GM10847 (cell line): ENCODE data around the gene IFITM1.

Experiments
- POLR2A ChIP-seq: IDR thresholded peaks from 2 replicates; pipeline ENCODE4 v1.6.1; 2011; ENCODE audit not compliant: insufficient read length; ENCODE audit errors: extremely low read depth

Gene IFITM1

DNA sequence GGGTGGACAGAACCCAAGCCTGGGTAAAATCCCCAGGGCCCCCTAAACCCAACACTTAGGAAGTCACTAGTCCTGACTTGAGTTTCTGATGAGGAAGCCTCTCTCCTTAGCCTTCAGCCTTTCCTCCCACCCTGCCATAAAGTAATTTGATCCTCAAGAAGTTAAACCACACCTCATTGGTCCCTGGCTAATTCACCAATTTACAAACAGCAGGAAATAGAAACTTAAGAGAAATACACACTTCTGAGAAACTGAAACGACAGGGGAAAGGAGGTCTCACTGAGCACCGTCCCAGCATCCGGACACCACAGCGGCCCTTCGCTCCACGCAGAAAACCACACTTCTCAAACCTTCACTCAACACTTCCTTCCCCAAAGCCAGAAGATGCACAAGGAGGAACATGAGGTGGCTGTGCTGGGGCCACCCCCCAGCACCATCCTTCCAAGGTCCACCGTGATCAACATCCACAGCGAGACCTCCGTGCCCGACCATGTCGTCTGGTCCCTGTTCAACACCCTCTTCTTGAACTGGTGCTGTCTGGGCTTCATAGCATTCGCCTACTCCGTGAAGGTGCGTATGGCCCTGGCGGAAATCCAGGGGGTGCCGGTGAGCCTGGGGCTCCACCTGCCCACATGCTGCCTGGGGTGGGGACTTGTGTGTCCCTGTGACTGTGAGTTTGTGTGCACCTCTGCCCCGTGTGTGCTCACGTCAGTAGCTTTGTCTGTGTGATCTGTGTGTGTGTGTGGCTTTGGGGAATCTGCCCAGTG lies at the start of gene IFITM1:
IFITM1 (plus strand) TSS at position 254 of the 767 bp plus-strand sequence; CDS start at position 385, 131 bp downstream.
- TF ChIP-seq POLR2A, result peak; percentile 83

DNA sequence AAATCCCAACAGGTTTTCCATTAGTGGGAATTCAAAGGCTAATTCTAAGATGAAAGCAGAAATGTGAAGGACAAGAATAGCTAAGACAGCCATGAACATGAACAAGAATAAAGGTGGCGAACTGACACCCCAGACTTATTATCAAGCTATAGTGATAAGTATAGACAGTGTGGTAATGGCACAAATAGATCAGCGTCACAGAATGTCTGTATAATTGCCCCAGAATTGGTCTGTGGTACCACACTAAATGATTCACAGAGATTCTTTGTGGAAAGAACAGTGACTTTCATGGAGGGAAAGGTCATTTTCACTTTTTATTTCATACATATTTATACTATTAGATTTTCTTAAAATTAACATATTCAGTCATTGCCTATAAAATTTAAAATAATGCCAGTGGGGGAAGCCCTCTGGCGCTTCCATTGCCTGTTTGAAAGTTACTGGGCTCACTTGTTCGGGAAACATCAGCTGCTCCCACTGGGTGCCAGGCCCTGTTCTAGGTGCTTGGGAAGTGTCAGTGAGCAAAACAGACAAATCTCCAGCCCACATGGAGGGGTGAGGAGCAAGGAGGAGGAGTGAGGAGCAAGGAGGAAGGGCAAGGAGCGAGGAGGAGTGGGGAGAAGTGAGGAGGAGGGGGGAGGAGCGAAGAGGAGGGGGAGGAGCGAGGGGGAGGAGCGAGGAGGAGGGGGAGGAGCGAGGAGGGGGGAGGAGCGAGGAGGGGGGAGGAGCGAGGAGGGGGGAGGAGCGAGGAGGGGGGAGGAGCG lies 47.0 kb upstream of the IFITM1 start:
- TF ChIP-seq POLR2A, result no peak

DNA sequence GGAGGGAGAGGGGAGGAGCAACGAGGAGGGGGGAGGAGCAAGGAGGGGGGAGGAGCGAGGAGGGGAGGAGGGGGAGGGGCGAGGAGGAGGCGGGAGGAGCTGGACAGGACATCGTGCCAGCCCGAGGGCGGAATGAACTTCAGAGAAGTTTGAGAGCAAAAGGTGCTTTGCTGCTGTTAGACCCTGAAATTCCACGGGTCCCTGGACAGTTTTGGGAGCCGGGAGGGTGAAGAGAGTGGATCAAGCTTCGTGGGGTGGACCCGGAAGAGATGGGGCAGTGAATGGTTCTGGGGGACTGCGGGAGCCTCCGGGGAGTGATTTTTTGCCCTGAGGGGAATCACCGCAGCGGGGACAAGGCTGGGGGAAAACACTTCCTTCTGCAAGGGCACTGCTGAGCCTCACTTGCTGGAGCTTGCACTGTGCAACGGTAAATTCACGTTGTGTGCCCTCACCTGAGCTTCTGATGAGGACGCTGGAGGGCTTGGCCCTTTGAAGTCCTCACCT lies 46.3 kb upstream of the IFITM1 start:
- TF ChIP-seq POLR2A, result no peak

DNA sequence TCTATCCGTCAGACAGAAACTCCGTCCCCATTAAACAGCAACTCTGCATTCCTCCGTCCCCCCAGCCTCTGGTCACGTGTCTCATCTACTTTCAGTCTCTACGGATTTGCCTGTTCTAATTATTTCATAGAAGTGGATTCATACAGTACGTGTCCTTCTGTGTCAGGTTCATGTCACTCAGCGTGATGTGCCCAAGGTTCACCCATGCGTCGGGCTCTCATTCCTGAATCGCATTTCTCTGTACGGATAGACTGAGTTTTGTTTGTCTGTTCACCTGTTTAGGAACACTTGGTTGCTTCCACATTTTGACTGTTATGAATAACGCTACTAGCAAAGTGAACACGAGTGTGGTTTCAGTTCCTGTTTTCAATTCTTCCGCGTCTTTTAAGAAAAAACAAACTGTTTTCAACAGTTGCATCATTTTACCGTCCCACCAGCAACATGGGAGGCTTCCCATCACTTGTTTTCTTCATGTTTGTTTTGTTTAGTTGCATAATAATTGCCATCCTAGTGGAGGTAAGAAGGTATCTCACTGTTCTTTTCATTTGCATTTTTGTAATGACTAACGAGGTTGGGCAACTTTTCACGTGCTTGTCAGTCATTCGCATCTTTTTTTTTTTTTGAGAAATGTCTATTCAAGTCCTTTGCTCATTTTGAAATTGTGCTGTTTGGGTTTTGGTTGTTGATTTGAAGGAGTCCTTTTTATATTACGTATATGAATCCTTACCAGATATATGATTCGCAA lies 44.5 kb upstream of the IFITM1 start:
- TF ChIP-seq POLR2A, result no peak

DNA sequence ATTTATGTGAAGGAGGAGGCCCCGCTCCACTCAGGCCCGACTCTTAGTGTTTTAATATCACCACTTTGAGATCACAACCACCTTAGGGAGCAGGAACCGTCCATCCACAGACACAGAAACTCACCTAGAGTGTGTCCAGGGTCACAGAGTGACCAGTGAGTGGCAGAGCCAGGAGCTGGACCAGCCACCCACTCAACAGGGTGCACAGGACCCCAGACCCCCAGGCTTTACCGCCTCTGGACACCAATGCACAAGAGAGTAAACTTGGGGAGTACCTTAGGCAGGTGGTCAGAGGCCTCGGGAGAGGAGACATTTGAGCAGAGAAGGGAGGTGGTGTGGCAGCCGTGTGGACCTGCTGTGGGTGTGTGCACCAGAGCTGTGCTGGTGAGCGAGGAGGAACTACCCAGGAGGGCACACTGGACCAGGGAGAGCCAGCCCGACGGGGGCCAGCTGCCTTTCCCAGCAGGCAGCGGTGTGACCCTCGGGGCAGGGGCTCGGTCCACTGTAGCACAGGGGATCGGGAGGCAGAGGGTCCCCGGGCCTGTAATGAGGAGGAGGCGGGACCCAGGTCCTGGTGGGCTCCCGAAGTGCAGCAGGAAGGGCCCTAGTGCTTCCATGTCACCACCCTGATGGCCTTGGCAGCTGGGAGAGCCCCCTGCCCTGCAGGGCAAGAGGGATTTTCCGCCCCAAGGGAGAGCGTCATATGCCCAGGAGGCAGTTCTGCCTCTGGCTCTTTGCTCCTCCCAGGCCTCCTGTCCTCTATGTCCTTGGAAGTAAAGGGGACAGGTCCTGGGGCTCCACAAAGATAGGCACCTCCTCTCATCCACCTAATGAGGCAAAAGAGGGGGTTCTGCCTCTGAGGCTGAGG lies 43.2 kb upstream of the IFITM1 start:
- no peak for TF ChIP-seq POLR2A

DNA sequence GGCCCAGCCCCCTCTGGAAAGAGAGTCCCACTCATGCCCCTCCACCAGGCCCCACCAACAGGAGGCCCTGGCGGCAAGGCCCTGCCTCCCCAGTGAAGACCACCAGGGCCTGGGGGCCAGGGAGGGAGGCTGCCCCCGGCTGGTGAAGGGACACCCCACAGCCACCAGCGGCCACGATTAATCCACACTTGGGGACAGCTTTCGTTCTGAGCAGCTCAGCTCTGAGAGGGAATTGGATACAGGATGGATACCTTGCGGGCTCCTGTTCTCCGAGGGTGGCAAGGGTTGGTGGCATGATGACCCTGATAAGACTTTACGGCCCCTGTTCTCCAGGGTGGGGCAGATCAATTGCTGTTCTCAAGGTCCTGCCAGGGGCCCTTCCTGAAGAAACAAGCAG lies 42.5 kb upstream of the IFITM1 start:
- TF ChIP-seq POLR2A, result no peak

DNA sequence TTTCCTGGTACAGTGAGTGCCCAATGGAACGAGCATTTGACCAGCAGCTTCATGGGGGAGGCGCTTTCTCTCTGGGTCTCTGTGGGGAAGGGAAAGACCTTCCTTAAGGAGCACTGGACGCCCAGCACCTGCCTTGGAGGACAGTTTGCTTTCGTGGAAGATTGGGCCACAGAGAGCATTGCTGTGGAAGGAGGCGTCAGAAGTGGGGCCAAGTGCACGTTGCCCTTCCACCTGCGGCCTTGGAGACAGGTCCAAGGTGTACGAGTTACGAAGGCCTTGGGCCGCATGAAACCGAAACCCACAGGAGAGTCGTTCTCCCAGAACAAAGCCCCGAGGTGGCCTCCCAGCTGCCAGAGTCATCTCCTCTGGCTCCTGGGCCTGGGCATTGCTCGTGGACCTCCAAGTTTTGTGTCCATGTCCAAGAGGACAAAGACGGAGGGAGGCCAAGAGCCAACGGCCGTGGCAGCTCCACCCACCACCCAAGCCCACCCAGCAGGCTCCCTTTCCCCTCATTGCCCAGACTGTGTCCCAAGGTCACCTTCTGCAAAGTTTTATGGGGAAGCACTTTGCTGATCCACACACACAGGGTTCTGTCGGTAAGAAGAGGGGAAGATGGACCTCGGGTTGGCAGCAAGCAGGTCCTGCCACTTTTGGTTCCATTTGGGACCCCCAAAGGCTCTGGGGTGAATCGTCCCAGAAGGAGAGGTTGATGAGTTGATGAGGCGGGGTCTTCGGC lies 41.5 kb upstream of the IFITM1 start:
- TF ChIP-seq POLR2A, result no peak

DNA sequence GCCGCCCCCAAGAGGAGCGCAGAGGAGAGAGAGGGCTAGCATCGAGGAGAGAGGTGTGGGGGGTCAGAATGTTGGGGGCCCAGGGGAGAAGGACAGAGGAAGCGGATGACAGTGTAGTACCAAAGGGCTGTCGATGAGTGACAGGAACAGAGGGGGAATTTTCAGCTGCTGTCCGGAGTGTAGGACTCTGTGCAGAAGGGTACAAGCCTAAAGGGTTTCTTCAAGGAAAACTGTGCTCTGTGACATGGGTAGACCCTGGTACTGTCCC lies 41.0 kb upstream of the IFITM1 start:
- TF ChIP-seq POLR2A, result no peak

DNA sequence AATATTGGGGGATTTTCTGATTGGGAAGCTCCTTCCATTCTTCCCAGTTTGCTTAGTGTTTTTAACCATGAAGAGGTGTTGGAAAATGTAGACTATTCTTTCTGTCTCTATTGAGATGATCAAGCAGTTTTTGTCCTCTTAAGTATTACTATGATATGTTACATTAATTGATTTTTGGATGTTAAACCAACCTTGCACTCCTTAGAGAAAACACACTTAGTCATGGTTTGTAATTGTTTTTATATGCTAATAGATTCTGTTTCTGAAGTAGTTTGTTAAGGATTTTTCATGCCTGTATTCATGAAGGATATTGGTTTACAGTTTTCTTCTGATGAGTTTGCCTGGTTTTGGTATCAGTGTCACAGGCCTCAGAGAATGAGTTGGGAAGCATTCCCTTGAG lies 37.6 kb upstream of the IFITM1 start:
- no peak for TF ChIP-seq POLR2A

DNA sequence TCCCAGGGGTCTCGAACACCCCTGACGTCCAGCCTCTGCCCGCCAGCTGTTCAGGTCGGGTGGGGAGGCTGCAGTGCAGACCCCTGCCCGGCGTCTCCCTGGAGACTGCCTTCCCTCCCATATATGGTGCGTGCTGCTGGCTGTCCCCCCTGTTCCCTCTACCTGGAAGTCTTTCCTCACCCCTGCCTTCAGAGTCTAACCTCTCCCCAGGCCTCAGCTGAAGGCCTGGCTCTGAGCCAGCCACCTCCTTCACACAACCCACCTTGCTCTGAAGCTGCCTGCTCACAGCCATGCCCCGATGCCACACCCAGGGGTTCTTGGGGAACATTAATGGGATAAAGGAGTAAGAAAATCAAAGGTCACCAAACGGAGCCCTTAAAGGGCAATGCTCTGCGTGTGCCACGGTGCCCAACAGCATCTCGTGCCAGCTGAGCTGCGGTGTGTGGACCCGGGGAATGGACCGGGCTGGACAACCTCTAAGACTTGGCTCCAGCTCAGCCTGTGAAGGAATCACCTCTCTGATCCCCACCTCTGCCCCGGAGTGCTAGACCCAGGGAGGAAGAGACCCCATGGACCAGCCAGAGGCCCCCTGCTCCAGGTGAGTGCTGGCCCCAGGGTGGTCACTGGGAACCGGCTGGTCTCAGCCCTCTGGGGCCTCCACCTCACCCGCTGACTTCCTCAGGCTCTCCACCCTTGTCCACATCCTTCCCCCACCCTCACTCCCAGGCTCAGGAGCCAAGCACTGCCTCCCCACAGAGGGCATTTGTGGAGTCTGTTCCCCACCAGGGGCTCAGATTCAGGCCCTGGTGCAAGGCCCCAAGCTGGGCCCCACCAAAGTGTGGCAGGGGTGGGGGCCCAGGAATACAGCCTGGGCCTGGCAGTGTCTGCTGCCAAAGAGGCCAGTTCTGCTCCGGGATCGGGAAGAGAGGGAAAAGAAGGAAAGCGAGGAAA lies 35.6 kb upstream of the IFITM1 start, which contains the start of gene NLRP6:
NLRP6 (plus strand) TSS at position 407 of the 951 bp plus-strand sequence; CDS start at position 570, 163 bp downstream.
- no peak for TF ChIP-seq POLR2A

DNA sequence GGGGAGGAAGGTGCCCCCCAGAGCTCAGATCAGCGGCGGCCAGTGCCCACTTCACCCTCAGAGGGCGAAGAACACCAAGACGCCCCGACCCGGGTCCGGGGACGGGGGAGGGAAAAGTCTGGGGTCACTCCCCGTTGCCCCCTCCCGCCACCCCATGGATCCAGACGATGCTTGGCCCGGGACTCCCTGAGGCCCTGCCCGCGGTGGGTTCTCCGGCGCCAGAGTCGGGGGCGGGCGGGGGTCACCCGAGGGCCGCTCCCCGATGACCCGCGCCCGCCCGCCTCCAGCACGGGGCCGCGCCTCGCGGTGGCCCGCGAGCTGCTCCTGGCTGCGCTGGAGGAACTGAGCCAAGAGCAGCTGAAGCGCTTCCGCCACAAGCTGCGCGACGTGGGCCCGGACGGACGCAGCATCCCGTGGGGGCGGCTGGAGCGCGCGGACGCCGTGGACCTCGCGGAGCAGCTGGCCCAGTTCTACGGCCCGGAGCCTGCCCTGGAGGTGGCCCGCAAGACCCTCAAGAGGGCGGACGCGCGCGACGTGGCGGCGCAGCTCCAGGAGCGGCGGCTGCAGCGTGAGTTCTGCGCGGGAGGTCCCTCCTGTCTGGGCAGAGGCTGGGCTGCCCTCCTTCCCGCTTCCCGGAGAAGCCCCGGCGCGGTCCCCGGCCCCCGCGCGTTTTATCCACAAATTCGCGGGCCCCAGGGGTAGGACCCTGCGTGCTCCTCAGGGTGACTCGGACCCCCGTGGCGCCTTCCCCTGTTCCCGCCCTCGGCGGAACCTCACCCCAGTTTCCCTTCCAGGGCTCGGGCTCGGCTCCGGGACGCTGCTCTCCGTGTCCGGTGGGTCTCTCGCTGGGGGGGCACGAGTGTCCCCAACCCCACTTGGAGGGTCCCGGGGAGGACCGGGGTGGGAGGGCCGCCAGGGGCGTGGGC lies 34.5 kb upstream of the IFITM1 start:
- TF ChIP-seq POLR2A, result no peak

DNA sequence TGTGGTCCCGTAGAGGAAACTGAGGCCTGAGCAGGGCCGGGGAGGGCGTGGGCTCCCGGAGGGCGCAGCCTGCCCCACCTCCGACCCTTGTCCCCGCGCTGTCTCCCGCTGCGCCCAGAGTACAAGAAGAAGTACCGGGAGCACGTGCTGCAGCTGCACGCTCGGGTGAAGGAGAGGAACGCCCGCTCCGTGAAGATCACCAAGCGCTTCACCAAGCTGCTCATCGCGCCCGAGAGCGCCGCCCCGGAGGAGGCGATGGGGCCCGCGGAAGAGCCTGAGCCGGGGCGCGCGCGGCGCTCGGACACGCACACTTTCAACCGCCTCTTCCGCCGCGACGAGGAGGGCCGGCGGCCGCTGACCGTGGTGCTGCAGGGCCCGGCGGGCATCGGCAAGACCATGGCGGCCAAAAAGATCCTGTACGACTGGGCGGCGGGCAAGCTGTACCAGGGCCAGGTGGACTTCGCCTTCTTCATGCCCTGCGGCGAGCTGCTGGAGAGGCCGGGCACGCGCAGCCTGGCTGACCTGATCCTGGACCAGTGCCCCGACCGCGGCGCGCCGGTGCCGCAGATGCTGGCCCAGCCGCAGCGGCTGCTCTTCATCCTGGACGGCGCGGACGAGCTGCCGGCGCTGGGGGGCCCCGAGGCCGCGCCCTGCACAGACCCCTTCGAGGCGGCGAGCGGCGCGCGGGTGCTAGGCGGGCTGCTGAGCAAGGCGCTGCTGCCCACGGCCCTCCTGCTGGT lies 33.7 kb upstream of the IFITM1 start:
- no peak for TF ChIP-seq POLR2A
